IMR-90 (cell line): ENCODE measurements around the gene LPGAT1. TPM values are rescaled to one million over a fixed set of nuclear protein-coding genes. Genes with fewer than 3 reads are reported as not detected.

Source experiments
- ATAC-seq: fragments of 200-7000 bp; cut with Tn5 transposase; 2 replicates; pipeline ENCODE4 v1.9.1; 2020; ENCODE audit warnings: low read depth, mild to moderate bottlenecking, moderate library complexity
- BruUV-seq: library from RNA; stranded (reverse); fragments of 400-500 nt; replicated peaks from 2 replicates; lab custom pipeline; 2021; lab: Mats Ljungman, UMichigan
- CTCF ChIA-PET: fragments of 300-600 bp; formaldehyde crosslinking; extraction: SDS; loops from one replicate; lab custom pipeline; 2021; ENCODE audit warnings: antibody characterized with exemption; lab: Yijun Ruan, JAX
- POLR2A ChIA-PET: fragments of 300-600 bp; sonication (Branson Sonifier 250); formaldehyde crosslinking; loops from one replicate; lab custom pipeline; 2022; ENCODE audit warnings: antibody characterized with exemption; ENCODE audit not compliant: unreplicated experiment; lab: Charles Lee
- DNase-seq: peaks from one replicate; pipeline ENCODE4 v3.0.0; 2013
- H2AFZ ChIP-seq: replicated peaks from 2 replicates; pipeline ENCODE3; 2013; ENCODE audit warnings: low read length, mild to moderate bottlenecking; ENCODE audit not compliant: poor library complexity
- H2AK5ac ChIP-seq: 2 replicates; pipeline ENCODE4 v1.6.1; 2013; ENCODE audit warnings: low read depth, low read length, inconsistent platforms
- H2AK9ac ChIP-seq: replicated peaks from 2 replicates; pipeline ENCODE3; 2013; ENCODE audit warnings: mild to moderate bottlenecking, low read depth, low read length, moderate library complexity; ENCODE audit not compliant: poor library complexity
- H2BK120ac ChIP-seq: 2 replicates; pipeline ENCODE4 v1.6.1; 2013; ENCODE audit warnings: low read depth, low read length, inconsistent platforms
- H2BK15ac ChIP-seq: 3 replicates; pipeline ENCODE4 v1.6.1; 2013; ENCODE audit warnings: low read depth, low read length, inconsistent platforms
- H2BK20ac ChIP-seq: 2 replicates; pipeline ENCODE4 v1.6.1; 2013; ENCODE audit warnings: low read depth, mild to moderate bottlenecking, inconsistent platforms, low read length, moderate library complexity
- H2BK5ac ChIP-seq: 2 replicates; pipeline ENCODE4 v1.6.1; 2013; ENCODE audit warnings: mild to moderate bottlenecking, low read depth, low read length, inconsistent platforms; ENCODE audit not compliant: poor library complexity, severe bottlenecking
- H3K14ac ChIP-seq: replicated peaks from 2 replicates; pipeline ENCODE4 v1.6.1; 2013; ENCODE audit warnings: low read depth, low read length, inconsistent platforms
- H3K18ac ChIP-seq: 2 replicates; pipeline ENCODE4 v1.6.1; 2013; ENCODE audit warnings: low read depth, low read length, control low read depth
- H3K23ac ChIP-seq: 2 replicates; pipeline ENCODE4 v1.6.1; 2013; ENCODE audit warnings: low read depth, low read length, inconsistent platforms
- H3K27ac ChIP-seq: 2 replicates; pipeline ENCODE4 v1.5.1; 2013; ENCODE audit warnings: mild to moderate bottlenecking, control low read depth, low read length; ENCODE audit not compliant: insufficient read depth
- H3K27me3 ChIP-seq: 2 replicates; pipeline ENCODE4 v1.6.1; 2013; ENCODE audit warnings: low read length; ENCODE audit not compliant: control insufficient read depth, insufficient read depth
- H3K36me3 ChIP-seq: 2 replicates; pipeline ENCODE4 v1.6.1; 2013; ENCODE audit warnings: low read length, mixed read lengths; ENCODE audit not compliant: control insufficient read depth, insufficient read depth
- H3K4ac ChIP-seq: 2 replicates; pipeline ENCODE4 v1.6.1; 2013; ENCODE audit warnings: low read depth, low read length, inconsistent platforms
- H3K4me1 ChIP-seq: 2 replicates; pipeline ENCODE4 v1.6.1; 2013; ENCODE audit warnings: low read length, mixed read lengths; ENCODE audit not compliant: control insufficient read depth, insufficient read depth
- H3K4me2 ChIP-seq: 2 replicates; pipeline ENCODE4 v1.6.1; 2013; ENCODE audit warnings: low read depth, mild to moderate bottlenecking, control low read depth, low read length, moderate library complexity
- H3K4me3 ChIP-seq: 2 replicates; pipeline ENCODE4 v1.5.1; 2013; ENCODE audit warnings: low read depth, mild to moderate bottlenecking, control low read depth, low read length, moderate library complexity; ENCODE audit not compliant: insufficient read depth
- H3K56ac ChIP-seq: 2 replicates; pipeline ENCODE4 v1.6.1; 2013; ENCODE audit warnings: low read length, inconsistent platforms; ENCODE audit not compliant: insufficient read depth; ENCODE audit errors: extremely low read depth
- H3K79me1 ChIP-seq, 2 experiments: 2 replicates each; pipeline ENCODE4 v1.6.1; 2013; ENCODE audit warnings: low read length in 2 of 2, inconsistent platforms in 1 of 2, low read depth in 1 of 2
- H3K9ac ChIP-seq: 2 replicates; pipeline ENCODE4 v1.6.1; 2013; ENCODE audit warnings: low read depth, low read length, control low read depth
- H3K9me1 ChIP-seq: 2 replicates; pipeline ENCODE4 v1.6.1; 2013; ENCODE audit warnings: low read length, inconsistent platforms; ENCODE audit not compliant: insufficient read depth
- H3K9me3 ChIP-seq: 2 replicates; pipeline ENCODE4 v1.6.1; 2013; ENCODE audit warnings: low read length; ENCODE audit not compliant: control insufficient read depth, insufficient read depth
- H4K20me1 ChIP-seq: 2 replicates; pipeline ENCODE4 v1.6.1; 2013; ENCODE audit warnings: low read length, inconsistent platforms; ENCODE audit not compliant: insufficient read depth
- H4K5ac ChIP-seq: 2 replicates; pipeline ENCODE4 v1.6.1; 2013; ENCODE audit warnings: mild to moderate bottlenecking, low read depth, low read length, control low read depth
- H4K8ac ChIP-seq, 2 experiments: 2 replicates each; pipeline ENCODE4 v1.6.1; 2013; ENCODE audit warnings: low read depth in 2 of 2, low read length in 2 of 2, control low read depth in 1 of 2, inconsistent platforms in 1 of 2
- H4K91ac ChIP-seq: 2 replicates; pipeline ENCODE4 v1.6.1; 2013; ENCODE audit warnings: low read depth, low read length, inconsistent platforms; ENCODE audit not compliant: insufficient read depth
- FOS ChIP-seq: fragments of 150-350 bp; IDR thresholded peaks from 2 replicates; pipeline ENCODE4 v1.6.1; 2016; ENCODE audit warnings: low read depth, low read length
- MAFK ChIP-seq: IDR thresholded peaks from 2 replicates; pipeline ENCODE4 v1.6.1; 2012; ENCODE audit warnings: low read depth, low read length, improper control_type of control experiment
- MXI1 ChIP-seq: IDR thresholded peaks from 2 replicates; pipeline ENCODE4 v1.6.1; 2012; ENCODE audit warnings: low read depth, mild to moderate bottlenecking, low read length, moderate library complexity, borderline replicate concordance
- RAD21 ChIP-seq: IDR thresholded peaks from 2 replicates; pipeline ENCODE4 v1.6.1; 2012; ENCODE audit warnings: low read length, improper control_type of control experiment
- RCOR1 ChIP-seq: IDR thresholded peaks from 2 replicates; pipeline ENCODE4 v1.6.1; 2012; ENCODE audit warnings: mild to moderate bottlenecking, low read length, improper control_type of control experiment; ENCODE audit not compliant: insufficient replicate concordance
- WGBS, 2 experiments: methylation state at CpG; one replicate each; pipeline versions ENCODE4 v1.1.5 to v1.1.7; 2013; ENCODE audit warnings: missing lambda C conversion rate in 2 of 2; ENCODE audit not compliant: insufficient read length in 1 of 2; ENCODE audit errors: extremely low coverage in 2 of 2; 5-methylcytosine and 5-hydroxymethylcytosine counted together
- dilution Hi-C: fragments of 300-500 bp; cut with HindIII; formaldehyde crosslinking; loops from one replicate; pipeline ENCODE4 v1.14.3; 2018; ENCODE audit warnings: low sequenced_read_pairs; ENCODE audit not compliant: unreplicated experiment
- in situ Hi-C: fragments of 300-500 bp; cut with MboI; formaldehyde crosslinking; loops from 3 replicates; pipeline ENCODE4 v1.14.3; 2019; ENCODE audit warnings: low sequenced_read_pairs, inconsistent platforms, mixed read lengths
- intact Hi-C: fragments of 100-400 bp; cut with micrococcal nuclease; formaldehyde crosslinking; loops from 2 replicates; pipeline ENCODE4 v1.10.0; 2022
- polyA plus RNA-seq, 3 experiments: library from polyadenylated mRNA; depleted of rRNA; stranded (reverse); fragments of >200 nt; gene quantifications; 2 replicates each; pipeline ENCODE4 v1.2.3, GENCODE V29; 2012; ENCODE audit warnings: low replicate concordance in 1 of 3
- total RNA-seq: library from RNA; depleted of rRNA; stranded (reverse); fragments of >200 nt; gene quantifications from 2 replicates; pipeline ENCODE4 v1.2.3, GENCODE V29; 2012

Gene LPGAT1
- total and polyA plus RNA-seq, 2 of the 4 experiments (the other 2 are of a cell fraction) = 6.7 to 13.6 TPM

- POLR2A ChIA-PET = no interaction called here
- Histone ChIP-seq H3K4me3 (no peak overlapping the region), H3K9me1 (no peaks in the 10 kb centered on the region), H2AK5ac (no peak overlapping the region), H3K4me1 (no peaks in the 10 kb centered on the region), H3K79me1 (no peaks in the 10 kb centered on the region), H4K5ac (no peak overlapping the region), H3K9ac (no peak overlapping the region), H3K4me2 (no peak overlapping the region), H4K20me1 (no peaks in the 10 kb centered on the region), H4K8ac (no peak overlapping the region), H2BK20ac (no peak overlapping the region), H2AK9ac (no peak overlapping the region), H3K36me3 (no peaks in the 10 kb centered on the region), H3K4ac (no peak overlapping the region), H3K27me3 (peaks cover 5% of the 10 kb centered on the region), H2BK5ac (no peak overlapping the region), H3K18ac (no peak overlapping the region), H2BK120ac (no peak overlapping the region), H3K27ac (no peak overlapping the region), H2BK15ac (no peak overlapping the region), H4K91ac (no peak overlapping the region), H3K14ac (no peak overlapping the region), H3K23ac (no peak overlapping the region), H2AFZ (no peak overlapping the region), H3K56ac (no peak overlapping the region), H3K9me3 (no peaks in the 10 kb centered on the region)
- DNase-seq (no peak), ATAC-seq (no peak)
- WGBS, 2 experiments = no CpG with 5 or more reads among the region's 2 CpGs
- dilution Hi-C loops = no loop called here
- BruUV-seq = no TSS peak
- in situ Hi-C loops = no loop called here
- intact Hi-C loops = no loop called here
- CTCF ChIA-PET = interaction anchor here (1.4 kb wide), 1 partner anchor 192 kb away, joined by 4 read pairs; no protein-coding TSS in a partner anchor
- no peak for TF ChIP-seq MAFK
- TF ChIP-seq RAD21 = no peak
- no peak for TF ChIP-seq RCOR1
- TF ChIP-seq FOS = no peak
- no peak for TF ChIP-seq MXI1
Measured at GRCh38 chr1:211842518-211842917, 12.0 kb upstream of the LPGAT1 start.
